Measurements from ENCODE around the gene CLIP2. TPM values are rescaled to one million over a fixed set of nuclear protein-coding genes. Genes with fewer than 3 reads are reported as not detected.

CLIP2 gene
- total RNA-seq, 4 donors from 2014 or later = 3.8 to 21.3 (median 12.9) TPM

GRCh38 chr7:74312418-74313028 is 23.3 kb downstream of the CLIP2 start:
- no peak for TF ChIP-seq CTCF (IDR thresholded peaks at IDR 0.05; ENCODE audit: low read depth)

- TF ChIP-seq CTCF (IDR thresholded peaks at IDR 0.05; ENCODE audit: low read depth) = no peak
Observed at GRCh38 chr7:74317146-74317782, 28.1 kb downstream of the CLIP2 start.

GRCh38 chr7:74318043-74318442 is 28.8 kb downstream of the CLIP2 start:
- TF ChIP-seq CTCF (IDR thresholded peaks at IDR 0.05; ENCODE audit: low read depth) = no peak

- no peak for TF ChIP-seq CTCF (IDR thresholded peaks at IDR 0.05; ENCODE audit: low read depth)
Observed at GRCh38 chr7:74320645-74321221, 31.5 kb downstream of the CLIP2 start.

- no peak for TF ChIP-seq CTCF (IDR thresholded peaks at IDR 0.05; ENCODE audit: low read depth)
Observed at GRCh38 chr7:74324531-74325209, 35.5 kb downstream of the CLIP2 start.

- no peak for TF ChIP-seq CTCF (IDR thresholded peaks at IDR 0.05; ENCODE audit: low read depth)
Observed at GRCh38 chr7:74325210-74325565, 36.0 kb downstream of the CLIP2 start.

GRCh38 chr7:74329225-74329624 is 40.0 kb downstream of the CLIP2 start:
- TF ChIP-seq CTCF (IDR thresholded peaks at IDR 0.05; ENCODE audit: low read depth) = no peak

Data from subcutaneous adipose tissue (tissue), 4 donors.